OCI-LY7 (cell line): ENCODE data around the gene SLC39A2. TPM values are rescaled to one million over a fixed set of nuclear protein-coding genes. Genes with fewer than 3 reads are reported as not detected.
"Not testable (repeated sequence)": the region's sequence is repeated elsewhere in the genome, so short reads cannot be mapped to it uniquely, and the experiment has no call there.

ENCODE experiments used
- BruUV-seq: library from RNA; stranded (reverse); fragments of 400-500 nt; replicated peaks from 2 replicates; lab custom pipeline; 2021; lab: Mats Ljungman, UMichigan
- CTCF ChIA-PET: fragments of 300-600 bp; sonication (Branson Sonifier 250); formaldehyde crosslinking; loops from one replicate; lab custom pipeline; 2022; ENCODE audit warnings: antibody characterized with exemption; ENCODE audit not compliant: unreplicated experiment; lab: Charles Lee
- POLR2A ChIA-PET: fragments of 300-600 bp; sonication (Branson Sonifier 250); formaldehyde crosslinking; loops from one replicate; lab custom pipeline; 2022; ENCODE audit warnings: antibody characterized with exemption; lab: Charles Lee
- DNase-seq: peaks from one replicate; pipeline ENCODE4 v3.0.0-alpha.2; 2015; ENCODE audit warnings: low spot score
- H2AFZ ChIP-seq: fragments of 200-600 bp; sonication (generic), shearing (Covaris generic); 2 replicates; pipeline ENCODE4 v1.6.1; 2014; ENCODE audit warnings: mild to moderate bottlenecking, antibody characterized with exemption, low read length, moderate library complexity
- H3K27ac ChIP-seq: fragments of 200-600 bp; sonication (generic); 2 replicates; pipeline ENCODE4 v1.5.1; 2014; ENCODE audit warnings: mixed run types, low read depth, mild to moderate bottlenecking, moderate library complexity, low read length, inconsistent platforms; ENCODE audit not compliant: poor library complexity, severe bottlenecking
- H3K36me3 ChIP-seq: fragments of 200-600 bp; sonication (generic); 2 replicates; pipeline ENCODE4 v1.6.1; 2014; ENCODE audit warnings: mild to moderate bottlenecking, antibody characterized with exemption, low read length, moderate library complexity, mixed read lengths; ENCODE audit not compliant: insufficient read depth
- H3K4me1 ChIP-seq: fragments of 200-600 bp; sonication (generic); 2 replicates; pipeline ENCODE4 v1.5.1; 2014; ENCODE audit warnings: mild to moderate bottlenecking, low read length; ENCODE audit not compliant: insufficient read depth, poor library complexity, severe bottlenecking
- H3K4me2 ChIP-seq: fragments of 200-600 bp; sonication (generic); 2 replicates; pipeline ENCODE4 v1.6.1; 2014; ENCODE audit warnings: mild to moderate bottlenecking, low read length
- H3K4me3 ChIP-seq: fragments of 200-600 bp; sonication (generic); 2 replicates; pipeline ENCODE4 v1.5.1; 2014; ENCODE audit warnings: mild to moderate bottlenecking, low read depth, low read length; ENCODE audit not compliant: poor library complexity, severe bottlenecking
- H3K79me2 ChIP-seq: fragments of 200-600 bp; sonication (generic); 2 replicates; pipeline ENCODE4 v1.6.1; 2016; ENCODE audit warnings: low read depth, mild to moderate bottlenecking, low read length, moderate library complexity, mixed read lengths; ENCODE audit not compliant: insufficient read depth
- H3K9me2 ChIP-seq: fragments of 200-600 bp; sonication (generic); 2 replicates; pipeline ENCODE4 v1.6.1; 2016; ENCODE audit warnings: mild to moderate bottlenecking, low read length, mixed read lengths; ENCODE audit not compliant: insufficient read depth
- H3K9me3 ChIP-seq: fragments of 200-600 bp; sonication (generic); 2 replicates; pipeline ENCODE4 v1.6.1; 2014; ENCODE audit warnings: mild to moderate bottlenecking, mixed run types, low read length, mixed read lengths
- H4K20me1 ChIP-seq: fragments of 200-600 bp; sonication (generic); 2 replicates; pipeline ENCODE4 v1.6.1; 2014; ENCODE audit warnings: mild to moderate bottlenecking, antibody characterized with exemption, low read length, moderate library complexity, mixed read lengths; ENCODE audit not compliant: insufficient read depth
- EZH2phosphoT487 ChIP-seq: fragments of 200-600 bp; sonication (generic); IDR thresholded peaks from 2 replicates; pipeline ENCODE4 v1.6.1; 2018; ENCODE audit warnings: low read depth, borderline replicate concordance, mild to moderate bottlenecking, mixed run types, antibody characterized with exemption, low read length, moderate library complexity, mixed read lengths
- intact Hi-C: fragments of 100-400 bp; cut with micrococcal nuclease; formaldehyde crosslinking; loops from one replicate; pipeline ENCODE4 v1.10.0; 2022; ENCODE audit not compliant: unreplicated experiment
- total RNA-seq, 2 experiments: library from RNA; depleted of rRNA in 1 of 2; stranded (reverse); fragments of >200 nt in 1 of 2; shearing (Covaris generic) in 1 of 2; gene quantifications; 2 replicates each; pipeline ENCODE4 v1.2.3, GENCODE V29; 2014 to 2022
- TF ChIP-seq, protein P1 (sequence below): fragments of 200-600 bp; sonication (generic); conservative IDR thresholded peaks from 2 replicates; pipeline ENCODE4 v1.5.1; 2014; ENCODE audit warnings: mild to moderate bottlenecking, antibody characterized with exemption, low read length, moderate library complexity, mixed read lengths

SLC39A2 gene
- total RNA-seq, 2 experiments from 2014 or later = 0.23 to 0.28 TPM

DNA sequence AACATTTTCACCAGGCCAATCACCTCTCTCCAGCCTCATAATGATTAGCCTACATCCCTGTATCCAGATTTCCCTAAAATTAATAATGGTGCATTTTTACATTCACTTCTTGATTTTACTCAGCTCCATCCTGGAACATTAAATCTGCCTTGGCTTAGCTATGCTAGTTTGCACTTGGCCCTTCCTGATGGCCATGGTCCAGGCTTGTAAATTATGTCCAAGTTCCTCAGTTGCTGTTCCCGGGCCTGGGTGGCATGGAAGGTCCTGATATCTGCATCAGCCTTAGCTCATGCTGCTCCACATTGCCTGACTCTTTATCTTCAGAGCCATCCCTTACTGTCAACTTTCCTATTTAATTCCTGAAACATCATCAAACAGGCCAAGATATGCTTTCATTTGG, 20.4 kb upstream of the SLC39A2 start:
- Histone ChIP-seq H3K27ac (no peak overlapping the region), H3K4me3 (no peak overlapping the region), H3K4me1 (no peaks in the 10 kb centered on the region), H3K36me3 (no peaks in the 10 kb centered on the region), H3K9me3 (no peaks in the 10 kb centered on the region), H2AFZ (no peak overlapping the region), H3K4me2 (no peak overlapping the region), H3K9me2 (no peaks in the 10 kb centered on the region), H4K20me1 (no peaks in the 10 kb centered on the region), H3K79me2 (no peaks in the 10 kb centered on the region)
- POLR2A ChIA-PET = interaction anchor here (1.4 to 1.5 kb wide), 2 partner anchors 10 to 120 kb away, joined by 3 to 4 read pairs; no protein-coding TSS in a partner anchor
- TF ChIP-seq, protein P1, sequence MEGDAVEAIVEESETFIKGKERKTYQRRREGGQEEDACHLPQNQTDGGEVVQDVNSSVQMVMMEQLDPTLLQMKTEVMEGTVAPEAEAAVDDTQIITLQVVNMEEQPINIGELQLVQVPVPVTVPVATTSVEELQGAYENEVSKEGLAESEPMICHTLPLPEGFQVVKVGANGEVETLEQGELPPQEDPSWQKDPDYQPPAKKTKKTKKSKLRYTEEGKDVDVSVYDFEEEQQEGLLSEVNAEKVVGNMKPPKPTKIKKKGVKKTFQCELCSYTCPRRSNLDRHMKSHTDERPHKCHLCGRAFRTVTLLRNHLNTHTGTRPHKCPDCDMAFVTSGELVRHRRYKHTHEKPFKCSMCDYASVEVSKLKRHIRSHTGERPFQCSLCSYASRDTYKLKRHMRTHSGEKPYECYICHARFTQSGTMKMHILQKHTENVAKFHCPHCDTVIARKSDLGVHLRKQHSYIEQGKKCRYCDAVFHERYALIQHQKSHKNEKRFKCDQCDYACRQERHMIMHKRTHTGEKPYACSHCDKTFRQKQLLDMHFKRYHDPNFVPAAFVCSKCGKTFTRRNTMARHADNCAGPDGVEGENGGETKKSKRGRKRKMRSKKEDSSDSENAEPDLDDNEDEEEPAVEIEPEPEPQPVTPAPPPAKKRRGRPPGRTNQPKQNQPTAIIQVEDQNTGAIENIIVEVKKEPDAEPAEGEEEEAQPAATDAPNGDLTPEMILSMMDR = no peak
- TF ChIP-seq EZH2phosphoT487 = no peak
- no TSS peak for BruUV-seq
- CTCF ChIA-PET = no interaction called here
- intact Hi-C loops = no loop called here
- DNase-seq = no peak

DNA sequence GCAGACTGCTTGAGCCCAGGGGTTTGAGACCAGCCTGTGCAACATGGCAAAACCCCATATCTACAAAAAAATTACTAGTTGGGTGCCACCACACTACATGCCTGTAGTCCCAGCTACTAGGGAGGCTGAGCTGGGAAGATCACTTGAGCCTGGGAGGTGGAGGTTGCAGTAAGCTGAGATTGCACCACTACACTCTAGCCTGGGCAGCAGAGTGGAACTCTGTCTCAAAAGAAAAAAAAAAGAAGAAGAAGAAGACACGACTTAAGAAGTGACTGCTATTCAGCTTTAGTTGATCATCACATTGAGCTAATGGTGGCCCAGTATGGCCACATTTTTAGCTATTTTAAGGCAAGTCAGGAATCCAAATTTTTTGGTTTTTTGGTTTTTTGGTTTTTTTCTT, 18.2 kb upstream of the SLC39A2 start:
- Histone ChIP-seq H3K9me3 (no peaks in the 10 kb centered on the region), H3K4me1 (peaks cover 2% of the 10 kb centered on the region), H3K4me2 (no peak overlapping the region), H3K9me2 (no peaks in the 10 kb centered on the region), H4K20me1 (no peaks in the 10 kb centered on the region), H2AFZ (no peak overlapping the region), H3K27ac (no peak overlapping the region), H3K79me2 (no peaks in the 10 kb centered on the region), H3K36me3 (no peaks in the 10 kb centered on the region), H3K4me3 (no peak overlapping the region)
- no peak for TF ChIP-seq EZH2phosphoT487
- TF ChIP-seq, protein P1 = no peak
- BruUV-seq = no TSS peak
- DNase-seq = no peak
- POLR2A ChIA-PET = interaction anchor here (0.8 to 1.5 kb wide), 2 partner anchors 8 to 9 kb away, joined by 4 to 5 read pairs; no protein-coding TSS in a partner anchor
- intact Hi-C loops = no loop called here
- CTCF ChIA-PET = no interaction called here

DNA sequence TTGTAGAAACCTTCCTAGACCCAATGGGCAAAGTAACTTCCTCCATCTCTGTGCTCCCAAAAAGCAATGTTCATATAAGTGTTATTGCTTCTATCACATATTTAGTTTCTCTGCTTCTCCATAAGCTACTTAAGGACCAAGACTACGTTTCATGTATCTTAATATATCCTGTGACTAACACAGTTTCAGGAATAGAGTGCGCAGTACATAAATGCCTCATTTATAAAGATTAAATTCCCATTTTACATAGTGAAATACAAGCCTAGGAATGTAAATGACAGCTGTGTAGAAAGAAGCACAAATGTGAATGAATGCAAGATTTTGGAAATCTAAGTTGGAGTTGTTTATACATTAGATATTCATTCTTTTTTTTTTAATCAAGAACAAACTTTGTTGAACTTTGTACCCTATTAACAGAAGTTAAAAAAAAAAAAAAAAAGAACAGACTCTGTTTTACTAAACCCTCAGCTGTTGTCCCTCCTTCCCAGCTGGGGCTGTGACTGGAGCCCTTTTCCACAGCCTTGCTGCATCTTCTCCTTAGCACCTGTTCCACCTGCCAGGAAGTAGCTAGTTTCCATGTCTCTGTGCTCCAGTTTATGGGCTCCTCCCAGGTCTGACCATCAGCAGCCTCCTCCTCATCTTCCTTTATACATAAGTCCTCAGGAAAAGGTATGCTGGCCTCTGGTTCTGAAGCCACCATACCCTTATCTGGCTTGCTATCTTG, 16.3 kb upstream of the SLC39A2 start:
- Histone ChIP-seq H2AFZ (no peak overlapping the region), H3K4me2 (no peak overlapping the region), H3K4me3 (no peak overlapping the region), H3K9me2 (no peaks in the 10 kb centered on the region), H3K36me3 (no peaks in the 10 kb centered on the region), H3K27ac (no peak overlapping the region), H4K20me1 (no peaks in the 10 kb centered on the region), H3K79me2 (no peaks in the 10 kb centered on the region), H3K4me1 (peaks cover 2% of the 10 kb centered on the region), H3K9me3 (no peaks in the 10 kb centered on the region)
- intact Hi-C loops = no loop called here
- BruUV-seq = no TSS peak
- CTCF ChIA-PET = interaction anchor here (0.8 to 2.1 kb wide), 2 partner anchors 11 to 18 kb away, joined by 4 to 8 read pairs; no protein-coding TSS in a partner anchor
- no peak for DNase-seq
- POLR2A ChIA-PET = interaction anchor here (0.6 kb wide), 2 partner anchors 8 to 14 kb away, joined by 3 to 4 read pairs; no protein-coding TSS in a partner anchor
- TF ChIP-seq, protein P1 = no peak
- no peak for TF ChIP-seq EZH2phosphoT487

DNA sequence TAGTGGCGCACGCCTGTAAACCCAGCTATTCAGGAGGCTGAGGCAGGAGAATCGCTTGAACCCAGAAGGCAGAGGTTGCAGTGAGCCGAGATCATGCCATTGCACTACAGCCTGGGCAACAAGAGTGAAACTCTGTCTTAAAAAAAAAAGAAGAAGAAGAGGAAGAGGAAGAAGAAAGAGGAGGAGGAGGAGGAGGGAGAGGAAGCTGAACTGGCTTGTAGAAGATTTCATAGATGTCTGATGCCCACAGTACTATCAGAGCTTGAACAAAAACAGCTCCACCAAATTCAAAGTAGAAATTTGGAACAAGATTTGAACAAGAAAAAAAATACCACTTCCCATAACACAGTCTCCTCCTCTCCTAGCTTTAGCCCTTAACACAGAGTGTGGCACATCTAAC, 13.4 kb upstream of the SLC39A2 start:
- H3K4me2 ChIP-seq, intact Hi-C loops, H4K20me1 ChIP-seq, H3K27ac ChIP-seq, H3K36me3 ChIP-seq, H3K9me3 ChIP-seq, POLR2A ChIA-PET, H3K79me2 ChIP-seq, H3K4me3 ChIP-seq, BruUV-seq, H2AFZ ChIP-seq, DNase-seq, H3K9me2 ChIP-seq: not testable (repeated sequence)
- CTCF ChIA-PET = interaction anchor here (1.4 kb wide), 1 partner anchor 15 kb away, joined by 6 read pairs; no protein-coding TSS in a partner anchor
- H3K4me1 ChIP-seq = peaks cover 11% of the 10 kb centered on the region
